Hematopoietic multipotent progenitor cell (in vitro differentiated cells): ENCODE measurements around the gene ARSK. TPM values are rescaled to one million over a fixed set of nuclear protein-coding genes. Genes with fewer than 3 reads are reported as not detected.

Experiments used
- DNase-seq, 3 donors: peaks; one replicate each; pipeline ENCODE4 v3.0.0-alpha.2; 2011 to 2015; ENCODE audit warnings: low read depth in 2 of 3, low spot score in 2 of 3
- total RNA-seq: library from RNA; depleted of rRNA; stranded (reverse); fragments of >200 nt; gene quantifications from one replicate; pipeline ENCODE4 v1.2.3, GENCODE V29; 2012

Gene ARSK
- total RNA-seq, 1 donor, result 3.8 TPM

- no peak for DNase-seq
These were observed 8.5 kb downstream of the ARSK start for GRCh38 chr5:95563367-95563766.

GRCh38 chr5:95564450-95564849 lies 9.5 kb downstream of the ARSK start:
- no peak for DNase-seq

GRCh38 chr5:95565280-95565920 lies 10.5 kb downstream of the ARSK start:
- no peak for DNase-seq

GRCh38 chr5:95572016-95572415 lies 17.1 kb downstream of the ARSK start:
- DNase-seq, result no peak

- no peak for DNase-seq
These were observed 26.7 kb downstream of the ARSK start for GRCh38 chr5:95581576-95581975.

GRCh38 chr5:95583992-95584391 lies 29.1 kb downstream of the ARSK start:
- DNase-seq, result no peak

GRCh38 chr5:95590880-95591279 lies 36.0 kb downstream of the ARSK start:
- no peak for DNase-seq

- DNase-seq, result no peak
These were observed 36.6 kb downstream of the ARSK start for GRCh38 chr5:95591490-95591901.

- no peak for DNase-seq
These were observed 40.5 kb downstream of the ARSK start for GRCh38 chr5:95595289-95595931.

- no peak for DNase-seq
These were observed 44.4 kb downstream of the ARSK start for GRCh38 chr5:95599252-95599651.

GRCh38 chr5:95600557-95600956 lies 45.7 kb downstream of the ARSK start:
- no peak for DNase-seq

GRCh38 chr5:95605786-95606185 lies 50.9 kb downstream of the ARSK start:
- no peak for DNase-seq

- no peak for DNase-seq
These were observed 51.5 kb downstream of the ARSK start for GRCh38 chr5:95606419-95606818.

- no peak for DNase-seq
These were observed 54.8 kb downstream of the ARSK start for GRCh38 chr5:95609711-95610110.

- no peak for DNase-seq
These were observed 55.6 kb downstream of the ARSK start for GRCh38 chr5:95610546-95610945.

- DNase-seq, result no peak
These were observed 56.5 kb downstream of the ARSK start for GRCh38 chr5:95611396-95611795.

- DNase-seq, result no peak
These were observed 58.6 kb downstream of the ARSK start for GRCh38 chr5:95613514-95613913.

- DNase-seq, result no peak
These were observed 60.2 kb downstream of the ARSK start for GRCh38 chr5:95615164-95615467.

- no peak for DNase-seq
These were observed 62.2 kb downstream of the ARSK start for GRCh38 chr5:95617057-95617456.

GRCh38 chr5:95619096-95619495 lies 64.2 kb downstream of the ARSK start:
- DNase-seq, result no peak

GRCh38 chr5:95619514-95620029 lies 64.7 kb downstream of the ARSK start:
- DNase-seq, result peak in 1 of 3 donors; percentile 4

- peak; percentile 41 to 87 (median 78) for DNase-seq
These were observed 65.3 kb downstream of the ARSK start, which contains the start of gene GPR150 for GRCh38 chr5:95620030-95620869. GPR150 (plus strand) TSS chr5:95620087; CDS start chr5:95620276, 189 bp downstream.
